Testis (tissue), 2 donors: ENCODE results near the gene SPDYE6.

Source experiments
- CTCF ChIP-seq, 3 experiments: fragments of 450-650 bp in 2 of 3; fragments of 200-600 bp in 1 of 3; sonication (generic) in 1 of 3; IDR thresholded peaks; one replicate each; pipeline ENCODE4 v1.5.1; 2016 to 2019; ENCODE audit warnings: antibody characterized with exemption in 3 of 3, mild to moderate bottlenecking in 2 of 3, moderate library complexity in 1 of 3
- POLR2A ChIP-seq: fragments of 450-650 bp; IDR thresholded peaks from one replicate; pipeline ENCODE4 v1.6.1; 2017; ENCODE audit warnings: antibody characterized with exemption, mild to moderate bottlenecking, moderate library complexity

GRCh38 chr7:102376964-102377466, 20.8 kb upstream of the SPDYE6 start:
- no peak for TF ChIP-seq CTCF (IDR thresholded peaks at IDR 0.05)
- no peak for TF ChIP-seq POLR2A
